NCI-H1694 (cell line): ENCODE data around the gene MBD3.
"Not testable (repeated sequence)": the region's sequence is repeated elsewhere in the genome, so short reads cannot be mapped to it uniquely, and the experiment has no call there.

Experiments used
- DNase-seq: peaks from one replicate; lab custom pipeline; 2025; lab: John Stamatoyannopoulos, UW

The MBD3 gene

DNA sequence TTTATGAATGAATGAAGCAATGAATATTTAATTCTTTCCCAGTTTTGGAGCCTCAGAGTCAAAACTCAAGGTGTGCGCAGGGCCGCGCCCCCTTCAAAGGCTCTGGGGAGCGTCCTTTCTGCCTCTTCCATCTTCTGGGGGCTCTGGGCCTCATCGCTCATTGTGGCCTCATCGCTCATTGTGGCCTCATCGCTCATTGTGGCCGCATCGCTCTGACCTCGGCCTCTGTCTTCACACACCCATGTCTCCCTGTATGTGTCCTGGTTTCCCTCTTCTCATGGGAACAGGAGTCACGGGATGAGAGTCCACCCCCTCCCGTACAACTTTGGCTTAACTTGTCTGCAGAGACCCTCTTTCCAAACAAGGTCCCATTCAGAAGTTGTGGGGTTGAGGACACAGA lies 21.3 kb downstream of the MBD3 start:
- no peak for DNase-seq

DNA sequence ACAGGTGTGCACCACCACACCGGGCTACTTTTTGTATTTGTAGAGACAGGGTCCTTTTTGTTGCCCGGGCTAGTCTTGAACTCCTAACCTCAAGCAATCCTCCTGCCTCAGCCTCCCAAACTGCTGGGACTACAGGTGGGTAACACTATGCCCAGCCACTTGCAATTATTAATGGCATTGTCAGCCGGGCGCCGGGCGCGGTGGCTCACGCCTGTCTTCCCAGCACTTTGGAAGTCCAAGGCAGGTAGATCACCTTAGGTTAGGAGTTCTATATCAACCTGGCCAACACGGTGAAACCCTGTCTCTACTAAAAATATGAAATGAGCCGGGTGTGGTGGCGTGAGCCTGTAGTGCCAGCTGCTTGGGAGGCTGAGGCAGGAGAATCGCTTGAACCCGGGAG lies 21.8 kb downstream of the MBD3 start:
- DNase-seq: no peak

DNA sequence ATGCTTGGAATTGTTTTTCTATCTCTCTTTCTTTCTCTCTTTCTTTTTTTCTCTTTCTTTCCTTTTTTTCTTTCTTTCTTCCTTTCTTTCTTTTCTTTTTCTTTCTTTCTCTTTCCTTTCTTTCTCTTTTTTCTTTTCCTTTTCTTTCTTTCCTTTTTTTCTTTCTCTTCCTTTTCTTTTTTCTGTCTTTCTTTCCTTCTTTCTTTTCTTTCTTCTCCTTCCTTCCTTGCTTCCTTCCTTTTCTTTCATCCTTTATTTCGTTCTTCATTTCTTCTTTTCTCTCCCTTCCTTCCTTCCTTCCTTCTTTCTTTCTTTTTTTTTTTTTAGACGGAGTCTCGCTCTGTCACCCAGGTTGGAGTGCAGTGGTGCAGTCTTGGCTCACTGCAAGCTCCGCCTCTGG lies 22.7 kb downstream of the MBD3 start:
- DNase-seq: no peak

DNA sequence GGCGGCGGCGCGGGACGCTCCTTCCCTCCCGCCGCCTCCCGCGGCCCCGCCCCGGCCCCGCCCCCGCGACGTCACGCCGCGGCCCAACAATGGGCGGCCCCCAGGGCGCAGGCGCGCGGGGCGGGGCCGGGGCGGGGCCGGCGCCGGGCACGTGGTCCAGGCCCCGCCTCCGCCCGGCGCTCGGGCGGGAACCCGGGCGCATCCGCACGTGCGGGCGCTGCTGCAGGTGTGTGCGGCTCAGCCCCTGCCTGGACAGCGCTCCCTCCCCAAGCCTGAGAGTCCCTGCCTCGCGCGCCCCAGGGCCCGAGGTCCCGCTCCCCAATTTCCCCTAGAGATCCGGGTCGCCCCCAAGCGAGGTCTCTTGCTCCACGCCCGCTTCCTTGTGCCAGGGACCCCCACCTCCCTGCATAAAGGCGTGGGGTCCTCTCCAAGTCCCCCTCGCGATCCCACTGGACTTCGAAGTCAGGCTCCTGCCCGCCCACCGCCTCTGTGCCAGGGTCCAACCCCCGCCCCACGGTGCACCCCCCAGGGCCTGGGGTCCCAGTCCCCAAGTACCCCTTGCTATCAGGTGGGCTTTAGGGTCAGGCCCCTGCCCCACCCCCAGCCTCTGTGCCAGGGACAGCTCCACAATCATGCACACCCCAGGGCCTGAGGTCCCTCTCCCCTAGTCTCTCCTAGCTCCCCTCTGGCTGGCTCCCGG lies 24.2 kb downstream of the MBD3 start, which contains the start of gene MEX3D:
Gene MEX3D, minus strand, starts transcription at position 6 of the 700 bp plus-strand sequence. CDS start 267 bp downstream, outside the sequence.
- DNase-seq: peak; percentile 4

DNA sequence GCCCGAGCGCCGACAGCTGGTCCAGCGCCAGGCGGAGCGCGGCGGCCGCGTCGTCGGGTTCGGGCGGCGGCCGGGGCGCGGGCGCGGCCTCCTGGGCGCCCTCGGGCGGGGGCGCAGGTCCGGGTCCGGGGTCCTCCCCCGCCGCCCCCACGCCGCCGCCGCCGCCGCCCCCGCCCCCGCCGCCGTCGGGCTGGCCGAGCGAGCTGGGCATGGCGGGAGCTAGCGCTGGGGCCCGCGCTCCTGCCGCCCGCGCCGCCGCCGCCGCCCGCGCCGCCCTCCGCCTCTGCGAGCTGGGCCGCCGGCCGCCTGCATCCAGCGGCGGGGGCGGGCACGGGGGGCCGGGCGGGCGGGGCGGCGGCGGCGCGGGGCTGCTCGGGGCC lies 24.8 kb downstream of the MBD3 start:
- no peak for DNase-seq

DNA sequence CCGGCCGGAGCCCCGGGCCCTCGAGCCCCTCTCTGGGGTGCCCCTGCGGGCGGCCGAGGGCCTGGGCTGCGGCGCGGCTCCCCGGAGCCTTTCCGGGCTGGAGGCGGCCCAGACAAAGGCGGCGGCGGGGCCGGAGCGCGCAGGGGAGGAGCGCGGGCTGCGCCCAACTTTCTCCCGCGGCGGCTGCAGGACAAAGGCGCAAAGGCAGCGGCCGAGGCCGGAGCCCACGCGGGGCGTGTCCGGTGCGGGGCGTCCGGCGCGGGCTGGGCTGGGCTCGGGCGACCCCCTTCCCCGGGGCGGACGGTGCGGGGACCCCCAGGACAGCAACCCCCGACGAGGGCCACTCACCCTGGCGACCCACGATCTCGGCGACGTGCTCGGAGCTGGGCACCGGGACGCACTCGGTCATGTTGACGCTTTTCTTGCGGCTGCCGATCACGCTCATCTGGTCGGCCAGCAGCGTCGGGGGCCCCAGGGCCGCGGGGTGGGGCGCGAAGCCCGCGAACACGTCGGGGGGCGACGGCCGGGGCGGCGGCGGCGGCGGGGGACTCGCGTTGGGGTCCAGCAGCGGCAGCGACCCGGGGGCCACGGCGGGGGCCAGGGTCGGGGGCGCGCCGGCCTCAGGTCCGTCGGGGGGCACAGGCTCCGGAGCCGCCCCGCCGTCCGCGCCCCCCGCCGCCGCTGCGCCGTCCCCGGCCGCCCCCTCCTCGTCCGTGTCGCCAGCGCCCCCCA lies 25.4 kb downstream of the MBD3 start:
- DNase-seq: no peak

DNA sequence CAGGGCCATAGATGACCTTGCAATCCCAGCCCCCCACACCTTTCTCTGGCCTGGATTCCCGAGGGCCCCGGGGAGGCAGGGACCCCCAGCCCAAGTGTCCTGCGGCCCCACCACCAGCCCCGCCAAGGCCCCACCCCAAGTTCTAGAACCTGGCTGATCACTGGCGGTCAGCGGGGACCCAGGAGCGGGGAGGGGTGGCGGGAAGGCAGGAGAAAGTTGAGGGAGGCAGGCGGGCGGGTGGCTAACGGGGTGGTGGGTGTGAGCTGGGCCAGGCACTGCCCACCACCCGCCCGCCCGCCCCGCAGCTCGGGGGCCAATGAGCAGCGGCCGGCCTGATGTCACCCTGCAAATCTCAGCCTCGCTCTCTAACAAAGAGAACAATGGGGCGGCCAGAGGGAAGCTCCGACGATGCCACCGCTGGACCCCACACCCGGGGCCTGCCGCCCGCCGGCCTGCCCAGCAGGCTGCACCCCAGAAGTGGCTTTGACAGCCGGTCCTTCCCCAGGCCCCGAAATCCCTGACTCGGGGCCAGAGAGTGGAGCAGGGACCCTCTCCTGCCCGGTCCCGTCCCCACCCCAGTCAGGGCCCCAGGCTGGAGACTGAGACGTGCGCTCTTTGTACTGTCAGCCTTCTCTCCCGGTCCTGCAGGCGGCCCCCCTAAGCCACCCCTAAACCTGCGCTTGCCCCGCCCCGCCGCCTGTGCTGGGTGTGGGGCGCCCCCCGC lies 26.1 kb downstream of the MBD3 start:
- peak; percentile 16 for DNase-seq

DNA sequence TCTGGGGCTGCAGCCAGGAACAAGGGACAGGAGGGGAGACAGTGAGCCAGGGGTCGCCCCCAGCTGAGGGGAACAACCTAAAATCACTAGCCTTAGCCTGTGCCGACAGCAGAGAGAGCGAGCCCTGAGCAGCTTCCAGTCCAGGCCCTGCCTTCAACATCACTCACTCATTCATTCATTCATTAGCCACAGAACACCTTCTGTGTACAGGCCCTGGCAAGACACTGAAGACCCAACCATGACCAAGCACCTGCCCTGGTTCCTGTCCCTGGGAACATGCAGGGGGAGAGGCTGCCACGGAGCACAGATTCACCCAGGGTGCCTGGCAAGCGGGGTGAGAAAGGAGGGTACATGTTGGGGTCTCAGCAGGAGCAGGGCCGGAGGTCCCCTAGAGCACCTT lies 29.4 kb downstream of the MBD3 start:
- no peak for DNase-seq

DNA sequence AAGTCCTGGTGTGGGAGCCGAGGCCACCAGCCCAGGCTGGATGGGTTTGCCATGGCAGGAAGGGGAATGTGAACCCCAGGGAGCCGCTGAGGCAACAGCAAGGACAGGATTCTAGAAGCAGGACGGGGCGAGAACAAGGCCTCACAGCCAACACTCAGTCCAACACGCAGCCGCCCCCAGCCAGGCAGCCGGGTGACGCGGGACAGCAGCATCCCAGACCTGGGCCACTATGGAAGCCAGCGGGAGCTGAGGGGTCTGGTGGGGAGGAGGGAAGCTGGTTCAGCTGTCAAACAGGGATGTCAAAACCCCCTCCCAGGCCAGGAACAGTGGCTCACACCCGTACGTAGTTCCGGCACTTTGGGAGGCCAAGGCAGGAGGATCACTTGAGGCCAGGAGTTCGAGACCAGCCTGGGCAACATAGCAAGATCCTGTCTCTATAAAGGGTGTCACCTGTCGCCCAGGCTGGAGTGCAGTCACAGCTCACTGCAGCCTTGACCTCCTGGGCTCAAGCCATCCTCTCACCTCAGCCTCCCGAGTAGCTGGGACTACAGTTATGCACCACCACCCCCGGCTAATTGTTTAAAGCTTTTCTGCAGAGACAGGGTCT lies 31.3 kb downstream of the MBD3 start:
- no peak for DNase-seq

DNA sequence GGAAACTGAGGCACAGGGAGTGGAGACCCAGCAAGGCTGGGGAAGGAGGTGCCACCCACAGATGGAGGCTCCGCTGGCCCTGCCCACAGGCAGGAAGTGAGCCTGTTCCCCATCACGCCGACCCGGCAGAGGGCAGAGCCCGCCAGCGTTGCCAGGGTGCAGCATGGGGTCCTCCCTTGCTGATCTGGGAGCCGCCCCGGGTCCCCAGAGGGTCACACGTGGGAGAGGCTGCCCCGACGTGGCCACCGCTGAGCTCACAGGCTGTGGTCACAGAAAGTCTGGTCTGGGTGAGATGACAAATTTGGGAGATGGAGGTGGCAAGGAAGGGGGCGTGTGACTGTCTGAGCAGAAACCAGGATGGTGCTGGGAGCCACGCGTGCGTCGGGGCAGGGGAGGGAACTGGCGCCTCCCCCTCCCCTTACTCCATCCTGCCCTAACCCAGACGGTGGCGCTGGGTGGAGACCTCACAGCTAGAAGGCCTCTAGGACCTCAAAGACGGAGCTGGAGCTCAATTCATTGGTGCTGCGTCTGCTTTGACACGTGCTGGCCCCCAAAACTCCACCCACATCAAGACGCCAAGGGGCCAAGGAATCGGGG lies 32.3 kb downstream of the MBD3 start:
- DNase-seq: no peak

DNA sequence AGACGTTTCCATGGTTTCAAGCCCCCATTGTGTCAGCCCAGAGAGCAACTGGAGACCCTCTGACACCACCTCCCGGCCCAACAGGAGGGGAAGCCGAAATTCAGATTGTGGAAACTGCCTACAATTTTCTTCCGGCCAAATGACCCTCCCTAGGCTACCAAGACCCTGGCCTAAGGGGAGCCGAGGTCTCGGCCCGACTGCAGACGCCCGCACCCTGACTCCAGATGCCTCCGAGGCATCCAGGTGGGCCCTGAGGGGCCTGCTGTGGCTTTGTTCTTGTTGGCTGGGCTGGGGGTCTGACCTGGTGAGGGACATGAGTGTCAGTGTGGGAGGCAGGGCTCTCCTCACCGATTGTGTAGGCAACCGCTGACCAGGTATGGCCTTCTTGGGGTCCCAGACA lies 34.1 kb downstream of the MBD3 start:
- no peak for DNase-seq

DNA sequence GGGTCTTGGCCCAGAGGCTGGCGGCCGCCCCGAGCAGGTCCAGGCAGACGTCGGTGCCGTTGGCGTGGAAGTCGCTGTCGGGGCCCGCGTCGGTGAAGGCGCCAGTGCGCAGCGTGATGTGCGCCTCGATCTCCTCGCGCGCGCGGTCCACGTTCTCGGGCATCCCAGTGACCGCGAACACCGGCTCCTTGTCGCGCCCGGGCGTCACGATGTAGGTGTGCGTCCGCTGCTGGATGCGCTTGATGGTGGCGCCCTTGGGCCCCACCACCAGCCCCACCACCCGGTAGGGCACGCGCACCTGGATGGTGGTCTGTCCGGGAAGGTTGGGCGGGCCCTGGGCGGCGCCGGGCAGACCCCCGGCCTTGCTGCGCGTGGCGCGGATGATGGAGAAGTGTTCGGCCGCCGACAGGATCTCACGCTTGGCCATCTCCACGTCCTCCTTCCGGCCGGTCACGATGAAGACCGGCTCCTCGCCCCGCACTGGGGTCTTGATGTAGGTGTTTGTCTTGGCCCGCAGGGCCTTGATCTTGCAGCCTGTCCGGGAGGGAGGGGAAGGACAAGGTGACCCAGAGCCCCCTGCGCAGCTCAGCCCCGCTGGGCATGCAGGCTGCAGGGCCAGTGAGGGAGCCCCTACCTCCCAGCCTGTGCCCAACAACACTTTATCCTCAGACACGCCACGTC lies 36.1 kb downstream of the MBD3 start:
- no peak for DNase-seq

DNA sequence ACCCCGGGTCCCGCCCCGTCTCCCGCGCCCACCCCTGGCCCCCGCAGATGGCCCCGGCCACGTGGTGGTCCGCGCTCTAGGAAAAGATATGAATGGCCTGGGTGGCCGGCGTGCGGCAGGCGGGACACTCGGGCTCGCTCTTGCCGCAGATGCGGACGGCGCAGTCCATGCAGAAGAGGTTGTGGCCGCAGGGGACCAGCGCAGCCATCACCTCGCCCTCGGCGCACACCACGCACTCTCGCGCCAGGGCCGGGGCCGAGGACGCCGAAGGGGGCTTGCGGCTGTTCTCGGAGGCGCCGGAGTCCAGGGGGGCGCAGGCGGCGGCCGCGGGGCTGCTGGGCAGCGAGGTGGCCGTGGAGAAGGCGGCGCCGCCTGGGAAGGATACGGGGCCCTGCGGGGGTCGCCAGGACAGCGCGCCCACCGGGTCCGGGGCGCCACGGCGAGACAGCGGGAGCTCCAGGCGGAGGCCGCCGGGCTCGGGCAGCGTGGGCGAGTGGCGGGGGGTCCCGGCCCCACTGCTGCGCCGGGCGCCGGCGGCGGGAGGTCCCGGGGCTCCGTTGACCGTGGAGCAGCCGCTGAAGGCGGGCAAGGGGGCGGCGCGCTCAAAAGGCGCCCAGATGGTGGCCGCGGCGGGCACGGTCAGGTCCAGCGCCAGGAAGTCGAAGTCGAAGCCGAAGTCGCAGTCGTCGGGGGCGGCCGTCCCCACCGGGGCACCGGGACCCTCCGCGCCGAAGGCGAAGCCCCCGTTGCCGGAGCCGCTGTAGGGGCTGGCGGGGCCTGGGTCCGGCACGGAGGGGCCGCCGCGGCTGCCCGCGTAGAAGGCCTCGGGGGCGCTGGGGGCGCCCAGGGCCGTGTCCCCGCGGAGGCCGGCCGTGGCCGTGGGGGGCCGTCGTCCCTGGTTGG lies 36.9 kb downstream of the MBD3 start:
- no peak for DNase-seq

DNA sequence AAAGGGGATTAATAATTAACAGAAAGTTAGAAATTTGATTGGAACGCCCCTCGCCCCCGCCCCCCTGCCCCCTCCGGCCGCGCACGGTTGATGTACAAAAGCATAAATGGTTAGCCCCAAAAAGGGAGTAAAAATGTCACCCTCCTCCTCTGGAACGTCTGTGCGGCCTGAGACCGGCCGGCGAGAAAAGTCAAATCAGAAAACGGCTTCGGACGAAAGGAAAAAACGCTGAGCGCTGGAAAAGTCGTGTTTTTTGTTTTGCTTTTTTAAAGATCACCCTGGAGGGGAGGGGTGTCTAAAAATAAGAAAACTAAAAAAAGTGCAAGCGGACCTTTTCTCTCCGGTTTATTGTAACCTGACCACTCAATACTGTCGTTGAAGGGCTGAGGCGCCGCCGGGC lies 37.7 kb downstream of the MBD3 start:
- no peak for DNase-seq

DNA sequence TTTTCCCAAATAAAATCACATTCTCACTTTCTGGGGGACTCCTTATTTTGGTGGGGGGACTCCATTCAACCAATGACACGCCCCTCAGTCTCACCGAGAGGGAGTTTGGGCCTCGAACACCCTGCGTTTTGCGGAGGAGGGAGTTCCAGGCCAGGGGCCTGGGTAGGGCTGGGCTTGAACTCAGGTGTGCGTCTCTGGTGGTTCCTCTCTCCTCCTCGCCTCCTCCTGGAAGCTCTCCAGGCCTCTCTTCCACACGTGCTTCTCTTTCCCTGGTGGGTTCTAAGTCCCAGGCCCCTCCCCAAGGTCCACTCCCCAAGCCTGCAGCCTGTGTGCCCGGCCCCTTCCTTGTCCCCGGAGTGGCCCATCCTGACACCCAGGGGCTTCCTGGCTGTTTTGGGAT lies 39.2 kb downstream of the MBD3 start:
- no peak for DNase-seq

DNA sequence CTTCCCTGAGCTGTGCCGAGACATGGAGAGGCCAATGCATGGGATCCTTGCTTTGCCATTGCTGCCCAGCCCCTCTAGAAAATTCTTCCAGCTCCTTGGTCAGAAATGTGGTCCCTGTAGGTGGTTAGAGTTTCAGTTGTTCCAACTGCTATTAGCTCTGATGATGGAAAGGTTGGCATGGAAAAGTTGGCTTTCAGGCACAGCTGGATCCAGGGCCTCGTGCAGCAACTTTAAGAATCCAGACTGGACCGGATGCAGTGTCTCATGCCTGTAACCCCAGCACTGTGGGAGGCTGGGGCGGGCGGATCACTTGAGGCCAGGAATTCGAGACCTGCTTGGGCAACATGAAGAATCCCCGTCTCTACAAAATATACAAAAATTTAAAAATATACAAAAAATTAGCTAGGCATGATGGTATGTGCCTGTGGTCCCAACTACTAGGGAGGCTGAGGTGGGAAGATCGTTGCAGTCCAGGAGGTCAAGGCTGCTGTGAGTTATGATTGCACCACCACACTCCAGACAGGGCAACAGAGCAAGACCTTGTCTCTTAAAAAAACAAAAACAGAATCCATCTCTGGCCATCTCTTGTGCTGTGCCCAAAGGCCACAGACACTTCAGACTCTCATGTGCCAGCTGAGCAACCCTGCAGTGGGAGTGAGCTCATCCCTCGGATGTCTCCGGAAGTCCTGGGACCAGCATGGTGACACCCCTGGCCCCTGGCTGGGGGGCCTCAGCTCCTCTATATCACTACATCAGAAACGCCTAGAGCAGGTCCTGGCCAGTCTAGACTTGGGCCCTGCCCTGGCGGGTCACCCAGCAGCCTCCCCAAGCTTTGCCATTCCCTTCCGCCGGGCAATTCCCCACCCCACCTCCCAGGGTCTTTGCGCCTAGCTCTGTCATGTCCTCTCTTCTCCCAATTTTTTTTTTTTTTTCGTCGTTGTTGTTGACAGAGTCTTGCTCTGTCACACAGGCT lies 41.3 kb downstream of the MBD3 start:
- no peak for DNase-seq

DNA sequence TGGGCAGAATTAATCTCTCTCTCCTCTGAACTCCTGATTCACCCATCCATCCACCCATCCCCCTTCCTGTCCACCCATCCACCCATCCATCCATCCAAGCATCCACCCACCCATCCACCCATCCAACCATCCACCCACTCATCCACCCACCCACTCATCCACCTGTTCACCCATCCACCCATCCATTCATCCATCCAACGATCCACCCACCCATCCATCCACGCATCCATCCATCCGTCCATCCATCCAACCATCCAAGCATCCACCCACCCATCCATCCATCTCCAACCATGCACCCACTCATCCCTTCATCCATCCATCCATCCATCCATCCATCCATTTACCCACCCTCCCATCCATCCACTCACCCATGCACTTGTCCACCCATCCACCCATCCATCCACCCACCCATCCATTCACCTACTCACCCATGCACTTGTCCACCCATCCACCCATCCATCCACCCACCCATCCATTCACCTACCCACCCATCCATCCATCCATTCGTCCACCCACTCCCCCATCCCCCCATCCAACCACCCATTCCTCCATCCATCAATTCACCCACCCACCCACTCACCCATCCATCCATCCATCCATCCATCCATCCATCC lies 43.2 kb downstream of the MBD3 start:
- no peak for DNase-seq

DNA sequence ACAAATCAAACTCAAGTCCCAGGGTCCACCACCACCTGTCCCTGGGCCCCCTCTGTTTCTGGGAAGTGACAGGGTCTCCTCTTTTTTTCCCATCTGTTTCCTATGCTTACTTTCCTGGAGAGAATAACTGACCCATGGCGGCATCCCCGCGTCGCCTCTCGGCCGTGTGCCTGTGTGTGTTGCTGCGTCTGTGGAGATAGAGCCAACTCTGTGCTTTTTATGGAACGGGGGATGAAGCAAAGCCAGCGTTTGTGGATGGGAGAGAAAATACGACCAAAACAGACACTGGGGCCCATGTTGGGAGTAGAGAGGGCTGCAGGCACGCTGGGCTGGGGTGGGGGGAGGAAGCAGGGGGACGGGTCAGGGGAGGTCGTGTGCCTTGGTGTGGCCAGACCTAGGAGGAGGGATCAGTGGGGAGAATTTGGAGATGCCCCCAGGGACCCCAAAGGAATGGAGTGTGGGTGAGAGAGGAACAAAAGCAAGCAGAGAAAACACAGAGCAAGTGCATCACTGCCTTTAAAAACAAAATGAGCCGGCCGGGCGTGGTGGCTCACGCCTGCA lies 52.2 kb downstream of the MBD3 start:
- no peak for DNase-seq

DNA sequence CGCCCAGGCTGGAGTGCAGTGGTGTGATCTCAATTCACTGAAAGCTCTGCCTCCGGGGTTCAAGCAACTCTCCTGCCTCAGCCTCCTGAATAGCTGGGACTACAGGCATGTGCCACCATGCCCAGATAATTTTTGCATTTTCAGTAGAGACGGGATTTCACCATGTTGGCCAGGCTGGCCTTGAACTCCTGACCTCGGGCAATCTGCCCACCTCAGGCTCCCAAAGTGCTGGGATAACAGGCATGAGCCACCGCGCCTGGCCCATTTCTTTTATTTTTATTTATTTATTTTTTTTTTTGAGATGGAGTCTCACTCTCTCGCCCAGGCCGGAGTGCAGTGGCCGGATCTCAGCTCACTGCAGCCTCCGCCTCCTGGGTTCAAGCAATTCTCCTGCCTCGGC lies 52.9 kb downstream of the MBD3 start:
- DNase-seq: not testable (repeated sequence)
